ENCODE data around the gene ZBTB7C.

Gene ZBTB7C

GRCh38 chr18:48098007-48098406 is 311.2 kb downstream of the ZBTB7C start:
- TF ChIP-seq, protein P1, sequence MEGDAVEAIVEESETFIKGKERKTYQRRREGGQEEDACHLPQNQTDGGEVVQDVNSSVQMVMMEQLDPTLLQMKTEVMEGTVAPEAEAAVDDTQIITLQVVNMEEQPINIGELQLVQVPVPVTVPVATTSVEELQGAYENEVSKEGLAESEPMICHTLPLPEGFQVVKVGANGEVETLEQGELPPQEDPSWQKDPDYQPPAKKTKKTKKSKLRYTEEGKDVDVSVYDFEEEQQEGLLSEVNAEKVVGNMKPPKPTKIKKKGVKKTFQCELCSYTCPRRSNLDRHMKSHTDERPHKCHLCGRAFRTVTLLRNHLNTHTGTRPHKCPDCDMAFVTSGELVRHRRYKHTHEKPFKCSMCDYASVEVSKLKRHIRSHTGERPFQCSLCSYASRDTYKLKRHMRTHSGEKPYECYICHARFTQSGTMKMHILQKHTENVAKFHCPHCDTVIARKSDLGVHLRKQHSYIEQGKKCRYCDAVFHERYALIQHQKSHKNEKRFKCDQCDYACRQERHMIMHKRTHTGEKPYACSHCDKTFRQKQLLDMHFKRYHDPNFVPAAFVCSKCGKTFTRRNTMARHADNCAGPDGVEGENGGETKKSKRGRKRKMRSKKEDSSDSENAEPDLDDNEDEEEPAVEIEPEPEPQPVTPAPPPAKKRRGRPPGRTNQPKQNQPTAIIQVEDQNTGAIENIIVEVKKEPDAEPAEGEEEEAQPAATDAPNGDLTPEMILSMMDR (IDR thresholded peaks at IDR 0.05; ENCODE audit: control insufficient read depth, insufficient read depth, low read depth, low read length, missing control alignments) = no peak
- no peak for DNase-seq (ENCODE audit: low read depth)
- no peak overlapping the region for H3K4me3 ChIP-seq (ENCODE audit: control insufficient read depth, low read depth, low read length)

GRCh38 chr18:48095726-48096125 is 313.5 kb downstream of the ZBTB7C start:
- H3K4me3 ChIP-seq (ENCODE audit: control insufficient read depth, low read depth, low read length) = no peak overlapping the region
- no peak for DNase-seq (ENCODE audit: low read depth)
- TF ChIP-seq, protein P1 (IDR thresholded peaks at IDR 0.05; ENCODE audit: control insufficient read depth, insufficient read depth, low read depth, low read length, missing control alignments) = no peak

DNA sequence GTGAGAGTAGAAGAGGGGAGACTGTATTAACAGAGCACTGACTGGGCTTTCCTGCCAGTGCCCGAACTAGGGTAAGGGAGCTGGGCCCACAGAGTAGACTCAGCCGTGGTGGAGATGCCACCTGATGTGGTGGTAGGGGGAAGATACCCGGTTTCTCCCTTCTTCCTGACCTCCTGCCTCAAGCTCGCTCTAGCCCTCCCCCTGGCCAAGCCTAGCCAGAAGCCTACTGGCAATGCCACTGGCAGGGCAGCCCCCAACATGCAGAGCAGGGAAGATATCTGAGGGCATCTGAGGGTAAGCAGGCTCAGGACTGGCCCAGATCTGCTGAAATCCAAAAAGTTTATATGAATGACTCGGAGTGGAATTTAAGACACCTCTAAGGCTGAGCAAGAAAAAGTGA is 316.1 kb downstream of the ZBTB7C start:
- TF ChIP-seq, protein P1 (IDR thresholded peaks at IDR 0.05; ENCODE audit: control insufficient read depth, insufficient read depth, low read depth, low read length, missing control alignments) = no peak
- no peak for DNase-seq (ENCODE audit: low read depth)
- no peak overlapping the region for H3K4me3 ChIP-seq (ENCODE audit: control insufficient read depth, low read depth, low read length)

GRCh38 chr18:48091869-48092497 is 317.2 kb downstream of the ZBTB7C start:
- TF ChIP-seq, protein P1 (IDR thresholded peaks at IDR 0.05; ENCODE audit: control insufficient read depth, insufficient read depth, low read depth, low read length, missing control alignments) = no peak
- H3K4me3 ChIP-seq (ENCODE audit: control insufficient read depth, low read depth, low read length) = no peak overlapping the region
- DNase-seq (ENCODE audit: low read depth) = no peak

- no peak for DNase-seq (ENCODE audit: low read depth)
- H3K4me3 ChIP-seq (ENCODE audit: control insufficient read depth, low read depth, low read length) = no peak overlapping the region
- TF ChIP-seq, protein P1 (IDR thresholded peaks at IDR 0.05; ENCODE audit: control insufficient read depth, insufficient read depth, low read depth, low read length, missing control alignments) = no peak
Measured at GRCh38 chr18:48090702-48091101, 318.5 kb downstream of the ZBTB7C start.

DNA sequence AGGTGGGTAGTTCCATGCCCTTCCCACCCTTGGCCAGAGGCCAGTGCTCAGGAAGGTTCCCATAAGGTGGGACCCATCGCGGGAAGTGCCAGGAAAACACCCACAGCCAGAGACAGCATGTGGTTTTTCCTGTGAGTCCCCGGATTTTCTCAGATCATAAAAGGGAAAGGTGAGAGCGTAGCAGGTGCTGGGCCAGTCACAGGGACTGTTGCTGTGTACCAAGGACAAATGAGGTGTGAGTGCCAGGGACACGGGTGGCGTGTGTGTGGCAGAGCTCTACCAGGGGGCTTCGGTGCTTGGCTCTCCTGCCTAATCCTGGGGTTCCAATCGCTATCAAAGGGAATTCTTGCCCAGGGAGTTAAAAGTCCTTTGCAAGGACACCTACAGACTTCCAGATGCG is 319.2 kb downstream of the ZBTB7C start:
- no peak overlapping the region for H3K4me3 ChIP-seq (ENCODE audit: control insufficient read depth, low read depth, low read length)
- no peak for DNase-seq (ENCODE audit: low read depth)
- TF ChIP-seq, protein P1 (IDR thresholded peaks at IDR 0.05; ENCODE audit: control insufficient read depth, insufficient read depth, low read depth, low read length, missing control alignments) = no peak
